ENCODE measurements around the gene GYS2.

Gene GYS2

DNA sequence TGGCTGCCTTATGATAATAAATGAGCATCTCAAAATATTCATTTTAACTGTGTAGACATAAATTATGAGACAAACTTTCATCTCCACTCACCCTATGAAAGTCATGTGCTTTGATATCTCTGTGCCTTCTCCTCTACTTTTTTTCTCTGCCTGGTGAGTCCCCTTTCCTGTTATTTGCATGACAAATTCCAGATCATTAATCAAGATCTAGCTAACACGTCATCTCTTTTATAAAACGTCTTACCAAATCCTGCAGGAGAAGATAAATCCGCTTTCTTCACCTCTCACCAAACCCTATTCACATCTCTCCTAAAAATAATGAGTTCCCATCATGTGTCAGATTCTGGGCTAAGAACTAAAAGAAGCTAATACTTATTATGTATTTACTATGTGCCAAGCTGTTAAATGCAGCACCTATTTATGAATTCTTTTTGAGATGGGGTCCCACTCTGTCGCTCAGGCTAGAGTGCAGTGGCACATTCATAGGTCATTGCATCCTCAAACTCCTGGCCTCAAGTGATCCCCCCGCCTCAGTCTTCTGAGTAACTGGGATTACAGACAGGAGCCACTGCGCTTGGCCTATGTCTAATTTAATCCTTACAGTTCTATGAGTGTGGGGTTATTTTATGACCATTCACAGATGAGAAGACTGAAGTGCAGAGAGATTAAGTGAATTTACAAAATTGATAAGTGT is 51.9 kb downstream of the GYS2 start:
- Histone ChIP-seq H3K36me3 (ENCODE audit: control insufficient read depth, insufficient read depth, low read length) (no peaks in the 10 kb centered on the region), H3K9ac (no peak overlapping the region), H3K27me3 (ENCODE audit: control insufficient read depth, insufficient read depth, low read length) (no peaks in the 10 kb centered on the region), H3K4me1 (no peaks in the 10 kb centered on the region), H3K27ac (no peak overlapping the region), H2AFZ (no peak overlapping the region), H3K9me3 (ENCODE audit: control insufficient read depth, low read length) (no peaks in the 10 kb centered on the region), H3K4me3 (ENCODE audit: low read depth, low read length) (no peak overlapping the region), H3K4me2 (ENCODE audit: low read length) (no peak overlapping the region), H3K79me2 (no peaks in the 10 kb centered on the region)
- no peak for TF ChIP-seq CTCF (IDR thresholded peaks at IDR 0.05)

DNA sequence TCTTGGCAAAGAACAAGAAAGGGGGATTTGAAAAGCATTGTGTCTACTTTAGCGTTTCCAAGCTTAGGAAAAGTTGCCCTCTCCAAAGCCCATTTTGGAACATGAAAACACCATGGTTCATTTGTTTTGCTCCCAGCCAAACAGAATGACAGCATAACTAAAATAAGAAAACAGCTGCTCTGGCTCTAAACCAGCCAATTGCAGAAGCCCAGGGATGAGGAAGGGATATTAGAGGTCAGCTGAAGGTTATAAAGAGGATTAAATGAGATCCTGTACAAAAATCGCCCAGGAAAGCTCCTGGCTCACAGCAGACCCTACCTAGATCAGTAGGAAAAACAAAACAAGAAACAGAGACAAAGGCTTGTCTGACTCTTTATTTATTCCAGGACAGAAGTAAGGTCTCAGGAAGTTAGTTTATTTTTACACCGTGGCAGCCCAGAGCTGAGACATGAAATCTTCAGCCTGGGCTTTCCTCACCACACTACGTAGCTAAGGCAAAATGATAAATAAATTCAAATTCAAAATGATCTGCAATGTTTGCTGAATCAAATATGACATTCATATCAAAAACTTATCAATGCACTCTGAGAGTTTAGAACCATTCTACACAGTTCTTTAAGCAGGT is 52.7 kb downstream of the GYS2 start:
- Histone ChIP-seq H3K4me3 (ENCODE audit: low read depth, low read length) (no peak overlapping the region), H3K27ac (no peak overlapping the region), H3K4me2 (ENCODE audit: low read length) (no peak overlapping the region), H3K79me2 (no peaks in the 10 kb centered on the region), H3K4me1 (no peaks in the 10 kb centered on the region), H3K9me3 (ENCODE audit: control insufficient read depth, low read length) (no peaks in the 10 kb centered on the region), H2AFZ (no peak overlapping the region), H3K36me3 (ENCODE audit: control insufficient read depth, insufficient read depth, low read length) (no peaks in the 10 kb centered on the region), H3K9ac (no peak overlapping the region), H3K27me3 (ENCODE audit: control insufficient read depth, insufficient read depth, low read length) (no peaks in the 10 kb centered on the region)
- TF ChIP-seq CTCF (IDR thresholded peaks at IDR 0.05) = no peak

DNA sequence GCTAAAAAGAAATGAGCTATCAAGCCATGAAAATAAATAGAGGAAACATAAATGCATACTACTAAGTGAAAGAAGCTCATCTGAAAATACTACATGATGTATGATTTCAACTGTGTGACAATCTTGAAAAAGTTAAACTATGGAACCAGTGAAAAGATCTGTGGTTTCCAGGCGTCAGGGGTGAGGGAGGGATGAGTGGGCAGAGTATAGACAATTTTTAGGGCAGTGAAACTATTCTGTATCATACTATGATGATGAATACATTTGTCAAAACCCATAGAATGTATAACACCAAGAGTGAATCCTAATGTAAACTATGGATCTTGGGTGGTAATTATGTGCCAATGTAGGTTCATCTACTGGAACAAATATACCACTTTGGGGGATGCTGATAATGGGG is 57.2 kb downstream of the GYS2 start:
- Histone ChIP-seq H3K9me3 (ENCODE audit: control insufficient read depth, low read length) (no peaks in the 10 kb centered on the region), H3K36me3 (ENCODE audit: control insufficient read depth, insufficient read depth, low read length) (no peaks in the 10 kb centered on the region), H3K4me2 (ENCODE audit: low read length) (no peak overlapping the region), H3K9ac (no peak overlapping the region), H3K4me1 (no peaks in the 10 kb centered on the region), H3K27ac (no peak overlapping the region), H3K79me2 (no peaks in the 10 kb centered on the region), H3K27me3 (ENCODE audit: control insufficient read depth, insufficient read depth, low read length) (no peaks in the 10 kb centered on the region), H2AFZ (no peak overlapping the region), H3K4me3 (ENCODE audit: low read depth, low read length) (no peak overlapping the region)
- TF ChIP-seq CTCF (IDR thresholded peaks at IDR 0.05) = no peak

GRCh38 chr12:21546716-21547115 is 57.9 kb downstream of the GYS2 start:
- Histone ChIP-seq H3K4me2 (ENCODE audit: low read length) (no peak overlapping the region), H3K27ac (no peak overlapping the region), H3K79me2 (no peaks in the 10 kb centered on the region), H3K36me3 (ENCODE audit: control insufficient read depth, insufficient read depth, low read length) (no peaks in the 10 kb centered on the region), H3K9me3 (ENCODE audit: control insufficient read depth, low read length) (no peaks in the 10 kb centered on the region), H3K27me3 (ENCODE audit: control insufficient read depth, insufficient read depth, low read length) (no peaks in the 10 kb centered on the region), H3K9ac (no peak overlapping the region), H2AFZ (no peak overlapping the region), H3K4me3 (ENCODE audit: low read depth, low read length) (no peak overlapping the region), H3K4me1 (no peaks in the 10 kb centered on the region)
- no peak for TF ChIP-seq CTCF (IDR thresholded peaks at IDR 0.05)

DNA sequence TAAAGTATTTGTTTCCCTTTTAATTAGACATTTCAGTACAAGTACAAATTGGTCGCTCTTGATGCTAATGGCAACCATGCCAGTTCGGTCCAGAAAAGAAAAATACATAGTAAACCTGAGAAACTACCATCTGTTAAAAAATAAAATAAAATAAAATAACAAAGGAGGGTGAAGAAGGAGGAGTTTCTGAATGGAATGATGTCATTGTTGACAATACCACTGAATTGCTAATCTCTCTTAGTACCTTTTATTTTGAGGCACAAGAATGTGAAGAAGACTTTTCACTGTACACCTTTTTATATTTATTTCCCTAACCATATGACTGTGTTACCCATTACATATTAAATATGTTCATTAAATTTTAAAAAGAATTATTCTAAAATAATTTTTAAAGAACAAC is 59.1 kb downstream of the GYS2 start:
- H3K27ac ChIP-seq = no peak overlapping the region
- no peaks in the 10 kb centered on the region for H3K9me3 ChIP-seq (ENCODE audit: control insufficient read depth, low read length)
- H3K79me2 ChIP-seq = no peaks in the 10 kb centered on the region
- H2AFZ ChIP-seq = no peak overlapping the region
- H3K4me3 ChIP-seq (ENCODE audit: low read depth, low read length) = no peak overlapping the region
- no peaks in the 10 kb centered on the region for H3K36me3 ChIP-seq (ENCODE audit: control insufficient read depth, insufficient read depth, low read length)
- no peaks in the 10 kb centered on the region for H3K4me1 ChIP-seq
- TF ChIP-seq CTCF (IDR thresholded peaks at IDR 0.05) = no peak
- H3K4me2 ChIP-seq (ENCODE audit: low read length) = no peak overlapping the region
- H3K27me3 ChIP-seq (ENCODE audit: control insufficient read depth, insufficient read depth, low read length) = no peaks in the 10 kb centered on the region
- H3K9ac ChIP-seq = no peak overlapping the region
